NCI-H2029 treated with DMSO at 0.1 percent for 48 hours (cell line): ENCODE results near the gene CLCN1.
A peak's percentile ranks its signal among the peaks of the same experiment; 100 is the strongest.
"Not testable (repeated sequence)": the region's sequence is repeated elsewhere in the genome, so short reads cannot be mapped to it uniquely, and the experiment has no call there.

Experiments used
- DNase-seq: peaks from one replicate; lab custom pipeline; 2025; lab: John Stamatoyannopoulos, UW

Gene CLCN1

GRCh38 chr7:143315776-143316175, at the start of gene CLCN1:
CLCN1 (plus strand) TSS chr7:143316111; CDS start chr7:143316213, 102 bp downstream.
- no peak for DNase-seq

- DNase-seq, result no peak
Measured at GRCh38 chr7:143269251-143269650, 46.7 kb upstream of the CLCN1 start.

- no peak for DNase-seq
Measured at GRCh38 chr7:143271240-143271639, 44.7 kb upstream of the CLCN1 start.

- no peak for DNase-seq
Measured at GRCh38 chr7:143272871-143273270, 43.0 kb upstream of the CLCN1 start.

GRCh38 chr7:143279186-143280098, 36.5 kb upstream of the CLCN1 start:
- no peak for DNase-seq

DNA sequence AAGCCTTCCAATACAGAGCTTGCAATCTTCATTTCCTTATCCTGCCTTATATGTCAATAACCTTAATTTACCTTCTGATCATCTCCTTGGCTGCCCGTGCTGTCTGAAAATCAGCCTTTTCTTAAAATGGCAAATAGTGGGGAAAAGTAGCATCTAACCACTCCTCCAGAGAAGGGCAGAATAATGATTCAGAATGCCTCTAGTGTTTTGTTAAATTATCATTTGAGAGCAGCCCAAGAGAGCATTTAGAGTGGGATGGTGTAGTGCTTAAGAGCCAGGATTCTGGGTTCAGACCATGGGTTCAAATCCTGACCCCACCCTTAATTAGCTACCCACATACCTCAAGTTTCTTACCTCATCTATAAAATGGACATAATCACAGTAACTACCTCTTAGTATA, 35.8 kb upstream of the CLCN1 start:
- no peak for DNase-seq

DNA sequence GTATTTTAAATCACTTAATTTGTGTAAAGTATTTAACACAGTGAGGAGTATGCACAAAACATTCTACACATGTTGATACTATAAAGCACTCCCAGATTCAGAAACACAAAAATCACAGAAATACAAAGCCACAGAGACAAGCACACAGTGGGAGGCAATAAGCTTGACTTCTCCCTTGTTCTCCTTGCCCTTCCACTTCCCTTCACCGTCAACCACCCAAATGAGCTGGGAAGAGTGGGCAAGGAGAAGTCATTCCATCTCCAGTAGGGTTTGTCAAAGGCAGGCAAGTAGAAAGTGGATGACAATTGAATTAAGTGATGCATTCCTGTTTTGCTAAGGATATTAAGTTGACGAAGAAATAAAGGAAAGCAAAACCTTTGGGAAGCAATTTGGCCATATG, 35.3 kb upstream of the CLCN1 start:
- no peak for DNase-seq

GRCh38 chr7:143281529-143281928, 34.4 kb upstream of the CLCN1 start:
- DNase-seq, result no peak

DNA sequence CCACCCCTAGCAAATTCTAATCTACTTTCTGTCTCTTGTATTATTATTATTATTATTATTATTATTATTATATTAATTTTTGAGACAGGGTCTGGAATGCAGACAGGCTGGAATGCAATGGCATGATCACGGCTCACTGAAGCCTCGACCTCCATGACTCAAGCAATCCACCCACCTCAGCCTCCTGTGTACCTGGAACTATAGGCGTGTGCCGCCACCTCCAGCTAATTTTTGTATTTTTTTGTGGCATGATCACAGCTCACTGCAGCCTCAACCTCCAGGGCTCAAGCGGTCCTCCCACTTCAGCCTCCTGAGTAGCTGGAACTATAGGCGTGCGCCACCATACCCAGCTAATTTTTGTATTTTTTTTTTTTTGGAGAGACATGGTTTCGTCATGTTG, 33.8 kb upstream of the CLCN1 start:
- no peak for DNase-seq

GRCh38 chr7:143283381-143283780, 32.5 kb upstream of the CLCN1 start:
- DNase-seq, result no peak

GRCh38 chr7:143284591-143285469, 31.1 kb upstream of the CLCN1 start, which contains the start of gene TMEM139:
TMEM139 (plus strand) TSS chr7:143284958; CDS start chr7:143285958, 1,000 bp downstream.
- DNase-seq, result no peak

- no peak for DNase-seq
Measured at GRCh38 chr7:143285470-143285778, 30.5 kb upstream of the CLCN1 start.

DNA sequence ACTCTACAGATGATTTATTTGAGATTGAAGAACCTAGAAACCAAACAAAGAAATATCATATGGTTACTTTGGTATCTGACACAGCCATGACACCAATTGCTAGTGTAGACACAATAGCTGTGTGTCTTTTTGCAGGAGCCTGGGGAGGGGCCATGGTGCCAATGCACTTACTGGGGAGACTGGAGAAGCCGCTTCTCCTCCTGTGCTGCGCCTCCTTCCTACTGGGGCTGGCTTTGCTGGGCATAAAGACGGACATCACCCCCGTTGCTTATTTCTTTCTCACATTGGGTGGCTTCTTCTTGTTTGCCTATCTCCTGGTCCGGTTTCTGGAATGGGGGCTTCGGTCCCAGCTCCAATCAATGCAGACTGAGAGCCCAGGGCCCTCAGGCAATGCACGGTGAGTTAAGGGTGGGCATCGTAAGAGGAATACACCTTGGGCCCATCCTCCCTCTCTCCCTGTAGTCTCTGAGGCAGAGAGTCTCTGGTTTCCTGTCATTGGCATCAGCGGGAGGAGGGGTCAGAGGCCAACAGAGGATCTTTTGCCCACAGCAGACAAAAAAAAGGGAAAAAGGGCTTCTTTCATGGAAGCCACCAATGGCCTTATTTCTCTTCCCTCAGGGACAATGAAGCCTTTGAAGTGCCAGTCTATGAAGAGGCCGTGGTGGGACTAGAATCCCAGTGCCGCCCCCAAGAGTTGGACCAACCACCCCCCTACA, 29.9 kb upstream of the CLCN1 start:
- DNase-seq, result no peak

GRCh38 chr7:143286522-143286890, 29.4 kb upstream of the CLCN1 start:
- no peak for DNase-seq

DNA sequence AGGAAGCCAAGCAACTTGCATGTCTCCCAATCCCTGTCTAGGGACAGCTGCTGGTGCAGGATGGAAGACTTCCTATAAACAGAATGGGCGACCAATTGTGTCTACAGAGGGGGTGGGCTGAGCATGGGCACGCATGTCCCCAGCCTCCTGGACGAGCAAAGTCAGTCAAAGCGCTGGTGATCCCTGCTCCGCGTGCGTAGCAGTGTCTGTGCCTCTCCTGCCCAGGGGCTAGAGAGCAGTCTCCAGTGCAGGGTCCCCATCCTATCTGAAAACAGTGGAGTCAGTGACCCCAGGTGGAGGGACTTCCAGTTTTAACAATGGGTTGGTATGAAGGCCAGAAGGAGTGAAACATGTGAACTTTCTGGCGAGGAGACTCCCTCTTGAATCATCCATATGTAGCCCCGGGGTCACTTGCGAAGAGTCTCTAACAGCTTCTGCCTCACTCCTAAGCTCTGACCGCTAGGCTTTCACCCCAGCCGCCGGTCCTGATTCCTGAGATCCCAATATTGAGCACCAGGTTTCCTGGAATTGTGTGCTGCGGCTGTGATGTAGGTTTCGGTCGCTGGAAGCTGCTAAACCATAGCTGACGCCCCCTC, 28.5 kb upstream of the CLCN1 start:
- no peak for DNase-seq

DNA sequence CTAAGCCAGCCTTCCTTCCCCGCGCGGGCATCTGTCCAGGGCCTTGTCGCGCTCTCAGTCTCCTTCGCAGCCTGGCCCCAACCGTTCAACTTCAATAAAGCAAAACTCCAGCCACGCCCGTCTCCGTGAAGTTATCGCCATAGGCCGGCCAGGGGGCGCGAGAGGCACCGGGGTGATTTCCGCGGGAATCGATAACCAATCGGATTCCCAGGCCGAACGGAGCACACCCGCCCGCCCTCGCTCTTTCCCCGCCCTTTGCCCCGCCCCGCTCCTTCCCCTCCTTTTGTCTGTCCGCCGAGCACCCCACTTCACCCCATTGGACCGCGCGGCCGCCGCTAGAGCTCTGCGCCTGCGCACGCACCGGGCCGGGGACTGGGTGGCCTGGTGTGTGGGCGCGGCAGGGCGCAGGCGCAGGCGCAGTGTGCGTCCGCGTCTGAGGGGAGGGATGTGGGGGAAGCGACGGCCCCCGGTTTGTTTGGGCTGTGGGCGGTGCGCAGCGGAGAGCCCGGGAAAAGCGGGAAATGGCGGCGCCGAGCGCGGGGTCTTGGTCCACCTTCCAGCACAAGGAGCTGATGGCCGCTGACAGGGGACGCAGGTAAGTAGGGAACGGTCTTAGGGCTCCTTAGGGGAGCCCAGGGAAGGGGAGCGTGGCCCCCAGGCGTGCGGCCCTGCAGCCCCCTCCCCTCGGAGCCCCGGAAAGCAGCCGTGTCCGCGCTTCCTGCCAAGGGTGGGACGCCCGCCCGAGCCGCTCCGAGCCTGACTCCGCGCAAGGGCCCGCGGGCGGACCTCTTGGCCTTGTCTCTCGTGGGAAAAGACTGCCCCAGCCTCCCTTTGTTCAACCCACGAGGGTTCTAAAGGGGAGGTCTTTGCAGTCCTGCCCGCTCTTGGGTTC, 27.7 kb upstream of the CLCN1 start, which contains the start of gene CASP2:
Gene CASP2, plus strand, starts transcription at position 417 of the 892 bp plus-strand sequence. Its CDS starts 105 bp downstream, at position 522.
- peak; percentile 90 for DNase-seq

DNA sequence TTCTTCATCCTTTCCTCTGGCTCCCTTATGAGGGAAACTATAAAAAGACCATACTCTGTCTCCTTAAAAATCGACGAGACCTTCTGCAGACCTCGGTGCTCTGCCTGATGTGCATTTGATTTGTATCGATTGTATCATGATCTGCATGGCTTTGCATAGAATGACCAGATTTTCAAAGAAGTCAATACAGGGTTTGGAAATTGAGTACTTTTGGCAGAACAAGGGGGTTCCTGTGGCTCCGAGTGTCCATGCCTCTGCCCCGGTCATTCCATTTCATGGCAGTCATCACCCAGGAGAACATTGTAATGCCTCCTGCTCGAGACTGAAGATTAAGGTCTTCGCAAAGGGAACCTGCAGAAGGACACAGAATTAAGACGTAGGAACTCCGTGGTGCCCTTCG, 27.1 kb upstream of the CLCN1 start:
- no peak for DNase-seq

GRCh38 chr7:143289421-143289820, 26.5 kb upstream of the CLCN1 start:
- DNase-seq, result no peak

DNA sequence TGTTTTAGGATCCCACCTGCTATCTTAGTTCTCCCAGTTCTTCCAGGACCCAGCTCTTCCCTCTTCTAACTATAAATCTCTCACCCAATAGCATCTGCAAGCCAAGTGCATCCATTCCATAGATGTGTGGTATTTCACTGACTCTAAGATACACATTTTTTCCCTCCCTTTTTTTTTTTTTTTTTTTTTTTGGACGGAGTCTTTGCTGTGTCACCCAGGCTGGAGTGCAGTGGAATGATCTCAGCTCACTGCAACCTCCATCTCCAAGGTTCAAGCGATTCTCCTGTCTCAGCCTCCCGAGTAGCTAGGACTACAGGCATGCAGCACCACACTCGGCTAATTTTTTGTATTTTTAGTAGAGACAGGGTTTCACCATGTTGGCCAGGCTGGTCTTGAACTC, 26.0 kb upstream of the CLCN1 start:
- not testable (repeated sequence) for DNase-seq

- DNase-seq, result no peak
Measured at GRCh38 chr7:143290293-143290692, 25.6 kb upstream of the CLCN1 start.

DNA sequence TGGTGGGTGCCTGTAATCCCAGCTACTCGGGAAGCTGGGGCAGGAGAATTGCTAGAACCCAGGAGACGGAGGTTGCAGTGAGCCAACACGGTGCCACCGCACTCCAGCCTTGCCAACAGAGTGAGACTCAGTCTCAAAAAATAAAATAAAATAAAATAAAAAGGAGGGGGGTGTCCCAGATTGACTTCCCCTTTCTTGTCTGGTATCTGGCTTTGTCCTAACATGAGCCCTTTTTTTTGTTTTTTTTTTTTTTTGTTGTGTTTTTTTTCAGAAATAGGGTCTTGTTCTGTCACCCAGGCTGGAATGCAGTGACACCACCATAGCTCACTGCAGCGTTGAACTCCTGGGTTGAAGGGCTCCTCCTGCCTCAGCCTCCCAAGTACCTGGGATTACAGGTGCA, 23.0 kb upstream of the CLCN1 start:
- DNase-seq, result no peak
